ENCODE results near the gene PPY.
"Not testable (repeated sequence)": the region's sequence is repeated elsewhere in the genome, so short reads cannot be mapped to it uniquely, and the experiment has no call there.

Gene PPY

GRCh38 chr17:43928609-43929008 is 13.7 kb downstream of the PPY start:
- no peak for DNase-seq

DNA sequence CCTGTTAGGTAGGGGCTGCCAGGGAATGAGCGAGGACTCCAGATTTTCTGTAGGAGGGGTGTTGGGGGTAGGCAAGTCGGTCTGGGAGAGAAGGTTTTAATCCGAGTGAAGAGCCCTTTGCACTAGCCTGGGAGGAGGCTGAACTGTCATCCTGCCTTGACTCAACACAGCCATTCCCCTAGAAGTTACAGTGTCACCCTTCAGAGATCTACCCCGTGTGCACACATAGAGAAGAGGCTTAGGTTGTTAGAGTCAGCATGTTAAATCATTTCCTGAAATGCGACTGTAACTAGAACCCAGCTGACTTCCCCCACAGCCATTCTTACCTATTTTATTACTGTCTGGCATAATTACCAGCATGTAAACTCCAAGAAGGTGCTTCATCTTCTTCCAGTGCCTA is 14.3 kb downstream of the PPY start:
- not testable (repeated sequence) for DNase-seq

GRCh38 chr17:43927060-43927864 is 15.0 kb downstream of the PPY start:
- DNase-seq, result peak; percentile 29

DNA sequence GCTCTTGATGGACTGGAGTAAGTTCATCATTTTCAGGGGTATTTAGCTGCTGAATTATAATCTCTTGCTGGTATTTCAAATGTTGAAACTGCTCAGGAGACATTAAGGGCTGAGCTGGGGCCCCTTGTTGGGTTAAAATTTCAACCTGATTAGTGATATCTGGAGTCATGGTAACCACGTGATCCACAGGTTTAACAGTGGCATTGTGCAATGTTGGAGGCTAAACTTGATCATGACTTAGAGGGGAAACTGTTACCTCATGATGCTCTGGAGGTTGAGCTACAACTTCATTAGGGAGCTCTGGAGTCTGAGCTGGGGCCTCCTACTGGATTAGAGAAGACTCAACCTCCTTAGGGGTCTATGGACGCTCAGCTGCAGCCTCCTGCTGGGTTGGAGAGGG is 17.7 kb downstream of the PPY start:
- DNase-seq, result no peak

GRCh38 chr17:43920500-43921095 is 21.7 kb downstream of the PPY start:
- no peak for DNase-seq

- DNase-seq, result no peak
Measured at GRCh38 chr17:43918026-43918389, 24.3 kb downstream of the PPY start.

DNA sequence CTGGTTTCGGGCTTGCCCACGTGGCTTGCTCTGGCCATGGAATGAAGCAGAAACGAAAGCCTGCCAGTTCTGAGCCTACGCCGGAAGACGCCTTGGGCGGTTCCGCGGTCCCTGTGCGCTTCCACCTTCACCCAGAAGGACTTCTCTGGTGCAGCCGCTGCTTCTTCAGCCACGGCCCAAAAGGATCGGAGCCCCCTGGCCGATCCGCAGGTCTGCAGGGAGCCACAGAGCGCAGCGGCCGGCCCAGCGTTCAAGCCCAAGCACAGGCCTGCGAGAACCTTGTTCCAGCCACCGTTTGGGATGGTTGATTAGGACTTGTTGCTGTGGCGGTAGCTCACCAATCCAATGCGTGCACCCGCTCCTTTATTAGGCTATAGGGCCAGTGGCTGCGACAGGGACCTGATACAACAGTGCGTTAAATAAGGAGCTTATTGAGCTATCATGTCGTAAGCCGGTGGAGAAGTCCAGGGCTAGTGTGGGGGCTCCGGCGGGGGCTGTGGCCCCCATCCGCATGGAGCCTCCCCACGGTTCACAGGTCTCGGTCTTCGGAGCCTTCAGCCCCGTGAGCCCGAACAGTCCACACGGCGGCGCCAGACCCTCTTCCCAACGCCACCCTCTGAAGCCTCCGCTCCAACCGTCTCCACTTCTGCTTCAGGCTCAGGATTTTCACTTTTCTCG is 24.8 kb downstream of the PPY start:
- peak; percentile 61 for DNase-seq

DNA sequence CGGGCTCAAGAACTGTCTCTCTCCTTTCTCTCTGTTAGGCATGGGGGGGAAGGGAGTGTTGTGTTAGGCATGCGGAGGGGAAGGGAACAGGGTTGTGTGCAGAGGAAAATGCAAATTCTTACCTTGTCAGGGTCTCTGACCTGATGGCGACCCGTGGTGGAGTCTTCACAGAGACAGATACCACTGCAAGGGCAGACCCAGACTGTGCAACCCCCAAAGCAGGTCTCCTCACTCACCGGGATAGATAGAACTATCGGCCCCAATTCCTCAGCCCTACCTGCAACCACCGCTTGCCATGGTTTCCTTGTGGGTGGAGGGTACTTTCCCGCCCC is 25.3 kb downstream of the PPY start:
- DNase-seq, result no peak

- no peak for DNase-seq
Measured at GRCh38 chr17:43916385-43916784, 25.9 kb downstream of the PPY start.

DNA sequence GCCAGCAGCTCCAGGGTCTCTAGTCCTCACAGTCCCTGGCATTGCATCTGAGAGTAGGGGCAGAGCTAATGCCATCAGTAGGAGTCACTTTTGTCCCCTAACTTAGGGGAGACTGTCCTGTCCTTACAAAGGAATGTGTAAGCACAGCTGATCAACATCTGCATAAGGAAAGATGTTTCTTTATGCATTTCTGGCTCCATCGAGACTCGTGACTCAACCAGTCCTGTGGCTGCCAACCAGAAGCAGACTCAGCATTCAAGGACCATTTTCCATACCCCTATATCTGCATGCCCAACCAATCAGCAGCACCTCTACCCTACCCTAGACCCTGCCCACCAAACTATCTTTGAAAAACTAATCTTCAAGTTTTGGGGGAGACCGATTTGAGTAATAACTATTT is 26.7 kb downstream of the PPY start:
- no peak for DNase-seq

DNA sequence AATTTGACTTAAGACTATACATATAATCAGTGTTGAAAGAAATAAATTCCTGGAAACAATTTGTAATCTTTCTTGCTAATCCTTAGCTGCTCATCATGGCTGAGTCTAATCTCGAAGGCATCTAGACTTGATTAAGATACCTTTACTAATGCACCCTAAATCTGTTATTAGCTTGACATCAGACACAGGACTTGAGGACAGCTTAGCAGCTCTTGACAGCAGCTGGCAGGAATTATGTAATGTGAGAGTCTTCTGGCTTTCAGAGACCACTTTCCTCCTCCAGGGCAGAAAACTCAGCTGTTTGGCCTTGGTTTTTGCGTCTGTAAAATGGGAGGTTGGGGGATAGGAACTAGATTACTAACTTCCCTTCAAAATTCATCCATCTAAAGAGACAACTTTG is 27.8 kb downstream of the PPY start:
- no peak for DNase-seq

DNA sequence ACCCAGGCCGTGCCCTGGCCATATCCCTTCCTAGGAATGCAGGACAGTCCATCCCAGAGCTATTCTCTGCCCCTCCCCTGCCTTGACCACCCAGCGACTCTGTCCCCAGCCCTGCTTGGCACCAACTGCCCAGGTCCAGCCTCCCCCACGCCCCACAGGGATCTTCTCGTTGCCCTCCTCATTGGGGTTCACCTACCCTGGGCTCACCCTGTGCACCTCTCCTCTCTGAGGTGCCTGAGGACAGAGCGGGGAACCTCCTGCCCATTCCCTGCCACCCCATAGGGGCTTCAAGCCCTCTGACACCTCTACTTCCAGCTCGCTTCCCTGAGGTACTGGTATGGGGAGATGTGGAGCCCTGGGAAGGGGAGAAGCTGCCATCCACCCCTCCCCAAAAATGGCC is 28.7 kb downstream of the PPY start:
- DNase-seq, result no peak

GRCh38 chr17:43912635-43913304 is 29.5 kb downstream of the PPY start:
- DNase-seq, result no peak

- no peak for DNase-seq
Measured at GRCh38 chr17:43911904-43912303, 30.4 kb downstream of the PPY start.

DNA sequence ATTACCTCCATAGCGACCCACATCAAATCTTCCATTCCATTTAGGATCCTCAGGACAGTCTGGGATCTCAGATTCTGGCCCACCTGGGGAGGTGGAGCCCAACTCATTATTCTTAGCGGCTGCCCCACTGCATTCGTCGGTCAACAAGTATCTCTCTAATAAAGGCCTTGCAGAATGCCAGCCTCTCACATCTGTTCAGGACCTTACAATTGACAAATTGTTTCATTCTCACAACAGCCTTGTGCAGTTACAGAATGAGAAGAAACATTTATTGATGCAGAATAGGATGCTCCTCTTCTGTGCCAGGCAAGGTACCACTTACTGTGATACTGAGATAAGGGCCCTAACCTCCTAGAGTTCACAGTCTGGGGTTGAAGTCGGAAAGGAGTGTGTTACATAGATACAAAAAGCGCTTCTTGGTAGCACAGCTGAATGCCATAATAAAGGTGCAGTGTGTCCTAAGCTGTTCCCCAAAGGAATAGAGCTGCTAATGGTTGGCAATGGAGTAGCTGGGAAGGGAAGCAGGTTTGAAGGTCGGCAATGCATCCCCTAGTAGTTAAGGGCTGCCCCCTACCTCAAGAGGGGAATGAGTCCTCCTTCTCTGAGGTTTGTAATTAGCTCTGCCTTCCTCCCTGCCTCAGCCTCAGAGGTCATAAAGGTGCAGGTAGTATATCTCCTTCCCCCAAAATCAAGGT is 32.6 kb downstream of the PPY start:
- no peak for DNase-seq

DNA sequence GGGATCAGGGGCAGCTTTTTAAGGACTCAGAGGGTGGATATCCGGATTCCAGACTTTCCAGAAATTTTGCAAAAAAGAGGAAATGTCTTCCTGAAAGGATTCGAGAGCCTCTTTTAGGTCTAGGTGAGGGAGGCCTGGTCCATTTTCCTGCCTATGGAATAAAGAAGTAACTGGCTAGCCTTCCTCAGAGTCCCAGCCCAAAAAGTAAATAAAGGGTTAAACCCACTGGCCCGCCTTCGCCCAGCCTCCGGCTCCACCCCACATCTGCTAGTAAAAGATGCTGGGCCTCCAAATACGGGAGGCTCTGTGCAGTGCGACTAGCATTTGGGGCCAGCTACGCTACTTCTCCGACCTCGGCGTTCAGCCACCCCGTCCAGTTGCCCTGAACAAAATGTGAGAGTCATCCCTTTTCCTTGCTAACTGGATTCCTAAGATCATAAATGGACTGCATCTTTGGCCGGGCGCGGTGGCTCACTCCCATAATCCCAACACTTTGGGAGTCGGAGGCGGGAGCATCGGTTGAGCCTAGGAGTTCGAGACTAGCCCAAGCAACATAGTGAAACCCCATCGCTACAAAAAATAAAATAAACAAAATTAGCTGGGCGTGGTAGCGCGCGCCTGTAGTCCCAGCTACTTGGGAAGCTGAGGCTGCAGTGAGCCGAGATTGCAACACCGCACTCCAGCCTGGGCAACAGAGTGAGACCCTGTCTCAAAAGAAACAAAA is 34.1 kb downstream of the PPY start:
- peak; percentile 63 for DNase-seq

DNA sequence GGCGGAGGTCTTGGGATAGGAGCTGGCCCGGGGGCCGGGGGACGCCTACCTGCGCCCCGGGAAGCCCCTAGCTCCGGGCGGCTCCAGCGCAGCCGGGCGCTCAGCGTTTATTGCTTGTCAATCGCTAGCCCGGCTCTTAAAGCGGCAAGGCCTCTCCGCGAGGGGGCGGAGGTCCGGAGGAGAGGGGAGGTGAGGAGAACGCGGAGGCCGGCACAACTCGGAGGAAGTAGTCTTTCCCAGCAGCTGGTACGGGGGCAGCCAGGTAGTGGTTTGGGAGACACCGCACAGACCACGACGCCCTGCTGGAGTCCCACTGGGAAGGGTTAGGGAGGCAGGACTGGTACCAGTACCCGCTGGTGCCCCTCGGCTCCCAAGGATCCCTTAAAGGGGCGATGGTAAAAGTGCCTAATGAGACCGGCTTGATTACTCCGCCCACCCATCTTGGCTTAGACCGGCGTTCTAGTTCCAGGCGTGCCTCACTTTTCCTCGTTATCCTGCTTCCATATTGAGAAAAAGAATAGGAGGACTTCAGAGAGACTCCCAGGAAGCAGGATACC is 34.8 kb downstream of the PPY start, which contains the start of gene MPP2:
MPP2 (minus strand) TSS at position 112 of the 557 bp plus-strand sequence. CDS start 3,076 bp downstream, outside the sequence.
- DNase-seq, result peak; percentile 60

DNA sequence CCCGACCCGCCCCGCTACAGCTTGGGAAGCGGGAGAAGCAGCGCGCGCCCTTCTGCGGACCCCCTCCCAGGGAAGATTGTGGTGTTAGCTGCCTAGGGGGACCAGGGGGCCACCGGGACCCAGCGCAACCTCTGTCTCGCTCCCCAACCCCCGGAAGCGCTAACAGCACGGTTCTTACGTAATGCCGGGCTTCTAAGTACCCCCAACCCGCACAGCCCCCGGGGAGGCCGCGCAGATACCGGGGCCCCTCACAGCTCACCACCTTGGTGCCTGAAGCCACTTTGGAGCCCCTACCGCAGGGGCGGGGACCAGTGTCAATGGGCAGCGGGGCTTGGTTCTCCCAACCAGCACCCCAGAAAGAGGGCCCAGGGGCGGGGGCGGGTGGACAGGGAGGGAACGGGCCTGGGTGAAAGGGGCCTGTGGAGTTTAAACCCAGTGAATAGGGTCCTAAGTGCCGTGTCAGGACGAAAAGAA is 35.3 kb downstream of the PPY start:
- peak; percentile 6 for DNase-seq

- DNase-seq, result peak; percentile 42
Measured at GRCh38 chr17:43905985-43906852, 36.1 kb downstream of the PPY start.

- no peak for DNase-seq
Measured at GRCh38 chr17:43905400-43905984, 36.8 kb downstream of the PPY start.
